ENCODE results near the gene LRRC55.
"Not testable (repeated sequence)": the region's sequence is repeated elsewhere in the genome, so short reads cannot be mapped to it uniquely, and the experiment has no call there.

LRRC55 gene

DNA sequence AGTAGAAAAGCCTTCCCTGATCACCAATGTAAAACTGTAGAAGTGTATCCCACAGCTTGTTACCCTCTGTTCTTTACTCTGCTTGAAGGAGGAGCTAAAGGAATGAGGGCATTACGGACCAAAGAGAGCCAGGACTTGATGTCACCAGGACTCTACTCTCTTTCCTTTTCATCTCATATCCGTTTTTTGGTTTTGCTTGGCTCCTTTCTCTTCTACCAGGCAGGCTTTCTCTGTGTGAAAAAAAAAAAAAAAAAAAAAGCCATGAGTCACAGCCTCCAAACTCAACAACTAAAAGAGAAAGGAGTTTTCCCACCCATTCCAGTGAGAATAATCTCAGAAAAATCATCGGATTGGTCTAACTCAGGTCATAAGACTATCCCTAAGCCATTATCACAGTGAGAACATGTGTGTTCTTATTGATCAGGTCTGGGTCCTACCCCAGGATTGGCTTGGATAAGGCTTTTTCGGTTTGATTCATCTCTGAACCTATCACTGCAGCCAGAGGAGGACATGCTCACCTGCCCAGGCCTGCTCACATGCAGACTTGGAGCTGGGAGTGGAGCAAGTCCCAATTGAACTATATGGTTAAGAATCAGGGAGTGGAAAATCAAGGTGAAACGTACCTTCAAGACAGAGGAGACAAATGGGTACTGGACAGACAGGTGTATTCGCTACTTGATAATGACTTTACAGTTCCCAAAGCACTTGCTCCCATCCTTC is 19.4 kb upstream of the LRRC55 start:
- no peak for DNase-seq

DNA sequence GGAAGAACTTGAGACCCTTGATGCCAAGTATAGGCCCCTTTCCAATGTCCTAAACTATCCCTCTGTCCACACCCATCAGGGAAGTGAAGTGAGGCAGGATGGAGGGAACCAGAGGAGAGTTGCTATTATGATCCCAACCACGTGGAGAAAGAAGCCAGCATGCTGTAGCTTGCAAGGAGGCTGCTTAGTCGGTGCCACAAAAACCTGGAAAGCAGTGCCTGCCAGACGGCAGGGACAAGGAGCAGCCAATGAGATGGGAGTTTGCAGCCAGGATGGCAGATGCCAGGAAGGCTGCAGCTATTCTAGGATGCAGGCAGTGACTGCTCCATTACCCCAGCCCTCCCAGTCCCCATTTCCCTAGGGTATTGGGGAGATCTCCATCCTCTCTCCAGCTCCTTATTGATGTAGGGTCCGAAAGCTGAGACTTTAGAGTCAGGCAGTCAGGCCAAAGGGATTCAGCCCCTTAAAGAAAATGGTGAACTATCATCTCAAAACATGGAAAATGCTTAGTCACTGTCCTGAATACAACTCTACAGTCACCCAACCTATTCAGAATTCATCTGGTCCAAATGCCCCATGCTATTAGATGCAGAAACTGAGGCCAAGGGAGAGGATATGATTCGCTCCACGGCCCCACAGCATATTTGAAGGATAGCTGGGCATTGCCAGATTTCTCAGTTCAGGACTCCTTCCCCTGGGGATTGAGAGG is 18.4 kb upstream of the LRRC55 start:
- no peak for DNase-seq

DNA sequence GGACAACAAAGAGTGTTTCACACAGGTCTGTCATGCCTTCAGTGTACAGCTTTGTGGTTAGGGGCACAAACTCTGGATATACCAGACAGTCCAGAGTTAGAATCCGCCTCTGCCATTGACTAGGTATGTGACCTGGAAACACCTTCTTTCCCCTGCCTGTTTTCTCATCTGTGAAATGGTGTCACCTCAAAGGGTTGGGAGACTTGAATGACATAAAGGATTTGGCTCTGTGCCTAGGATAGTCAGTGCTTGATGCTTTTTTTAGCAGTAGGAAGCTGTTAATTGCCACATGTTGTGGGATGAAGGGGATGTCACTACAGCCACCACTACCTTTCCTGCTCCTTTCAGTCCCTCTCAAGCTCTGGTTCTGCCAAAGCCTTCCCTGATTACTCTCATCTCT is 17.4 kb upstream of the LRRC55 start:
- DNase-seq: no peak

DNA sequence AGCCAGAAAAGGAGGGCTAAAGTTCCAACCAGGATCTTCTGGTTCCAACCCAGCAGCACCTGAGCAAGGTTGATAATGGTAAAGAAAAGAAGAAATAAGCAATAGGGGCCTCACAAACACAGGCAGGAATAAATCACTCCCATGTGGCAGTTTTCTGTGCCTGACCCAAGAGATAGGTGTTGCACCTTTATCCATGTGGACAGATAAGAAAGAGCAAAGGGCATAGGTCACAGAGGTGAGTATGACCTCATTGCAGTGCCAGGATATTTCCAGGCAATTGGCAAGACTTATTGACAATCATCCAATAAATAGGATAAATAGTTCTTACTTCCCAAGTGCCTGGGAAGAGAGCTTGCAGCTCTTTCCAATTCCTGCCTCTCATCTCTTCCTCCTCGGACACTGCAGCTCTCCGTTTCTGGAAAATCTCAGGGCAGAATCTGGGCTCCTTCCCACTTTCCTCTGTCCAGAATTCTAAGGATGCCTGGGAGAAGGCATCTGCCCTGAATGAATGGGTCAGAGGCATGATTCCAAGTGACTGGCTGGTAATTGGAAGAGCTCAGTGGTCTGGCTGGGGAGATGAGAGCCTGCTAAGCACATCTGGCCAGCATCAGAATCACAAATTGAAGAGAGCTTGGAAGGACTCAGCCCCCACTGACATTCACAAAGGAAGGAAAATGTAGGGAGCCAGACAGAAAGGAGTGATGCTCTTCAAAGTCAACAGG is 14.5 kb upstream of the LRRC55 start:
- DNase-seq: no peak

DNA sequence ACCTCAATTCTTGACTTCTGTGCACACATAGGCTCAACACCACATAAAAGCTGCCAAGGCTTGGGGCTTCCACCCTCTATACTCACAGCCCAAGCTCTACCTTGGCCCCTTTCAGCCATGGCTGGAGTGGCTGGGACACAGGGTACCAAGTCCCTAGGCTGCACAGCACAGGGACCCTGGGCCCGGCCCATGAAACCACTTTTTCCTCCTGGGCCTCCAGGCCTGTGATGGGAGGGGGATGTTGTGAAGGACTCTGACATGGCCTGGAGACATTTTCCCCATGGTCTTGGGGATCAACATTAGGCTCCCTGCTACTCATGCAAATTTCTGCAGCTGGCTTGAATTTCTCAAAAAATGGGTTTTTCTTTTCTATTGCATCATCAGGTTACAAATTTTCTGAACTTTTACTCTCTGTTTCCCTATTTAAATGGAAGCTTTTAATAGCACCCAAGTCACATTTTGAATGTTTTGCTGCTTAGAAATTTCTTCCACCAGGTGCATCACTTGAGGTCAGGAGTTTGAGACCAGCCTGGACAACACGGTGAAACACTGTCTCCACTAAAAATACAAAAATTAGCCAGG is 11.9 kb upstream of the LRRC55 start:
- DNase-seq: not testable (repeated sequence)

DNA sequence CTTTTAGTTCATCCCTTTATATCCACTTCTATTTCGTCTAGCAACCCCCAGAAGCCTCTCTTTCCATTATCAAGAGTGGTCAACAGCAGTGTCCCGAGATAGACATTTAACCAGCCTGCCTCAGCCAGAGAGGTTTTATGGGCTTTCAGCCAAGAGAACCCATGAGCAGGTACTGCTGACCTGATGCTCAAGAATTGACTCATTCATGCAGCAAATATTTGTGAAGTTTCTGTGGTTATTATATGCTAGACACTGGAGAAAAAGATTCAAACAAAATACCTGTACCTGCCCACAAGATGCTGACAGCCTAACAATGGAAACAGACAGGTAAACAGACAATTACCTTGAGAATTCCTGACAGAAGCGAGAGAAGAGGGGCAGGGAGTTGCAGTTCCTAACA is 9.7 kb upstream of the LRRC55 start:
- no peak for DNase-seq

DNA sequence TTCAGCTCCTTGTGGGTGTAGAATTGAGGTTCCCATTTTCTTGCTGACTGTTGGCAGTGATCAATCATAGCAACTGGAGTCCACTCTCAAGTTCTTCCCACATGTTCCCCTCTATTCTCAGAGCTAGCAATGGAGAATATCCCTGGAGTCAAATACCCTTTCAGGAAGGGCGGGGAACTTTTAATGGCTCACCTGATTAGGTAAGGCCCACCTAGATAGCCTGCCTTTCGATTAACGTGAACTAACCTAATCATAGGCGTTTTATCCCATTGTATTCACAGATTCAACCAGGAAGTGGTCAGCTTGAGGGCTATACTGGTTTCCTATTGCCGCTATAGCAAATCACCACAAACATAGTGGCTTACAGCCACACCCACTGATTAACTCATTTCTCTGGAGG is 7.1 kb upstream of the LRRC55 start:
- no peak for DNase-seq

DNA sequence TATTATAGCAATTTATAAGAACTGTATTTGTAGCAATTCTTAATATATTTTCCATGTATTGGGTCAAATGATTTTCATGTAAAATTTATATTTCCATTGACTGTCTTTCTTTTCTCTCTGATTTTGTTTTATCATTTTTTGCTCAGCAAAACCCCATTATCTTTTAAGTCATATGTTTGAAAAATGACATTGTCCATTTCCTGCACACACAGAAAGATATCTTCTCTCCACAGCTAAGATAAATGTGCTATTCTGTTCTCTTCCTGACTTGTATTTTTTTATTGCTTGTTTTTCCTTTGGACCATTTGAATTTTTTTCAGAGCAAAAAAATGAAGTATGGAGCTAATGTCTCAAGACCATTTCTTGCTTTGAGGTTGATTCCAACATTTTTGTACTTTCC is 6.3 kb upstream of the LRRC55 start:
- no peak for DNase-seq

DNA sequence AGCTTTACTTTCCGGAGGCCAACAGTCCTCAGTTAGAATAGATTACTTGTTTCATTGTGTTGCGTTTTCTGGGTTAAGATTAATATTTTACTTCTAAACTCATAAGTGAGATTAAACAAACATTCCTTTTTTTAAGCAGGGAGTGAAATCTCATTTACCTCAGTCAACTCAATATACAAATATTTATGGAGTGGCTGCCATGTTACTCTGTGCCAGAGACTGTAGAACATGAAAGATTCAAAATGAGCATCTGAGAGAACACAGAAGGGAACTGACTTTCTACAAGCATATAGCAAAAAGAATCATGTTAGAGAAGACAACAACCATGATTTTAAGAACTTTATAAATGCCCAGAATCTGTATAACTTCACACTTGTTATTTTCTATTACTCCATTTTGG is 3.4 kb upstream of the LRRC55 start:
- no peak for DNase-seq

DNA sequence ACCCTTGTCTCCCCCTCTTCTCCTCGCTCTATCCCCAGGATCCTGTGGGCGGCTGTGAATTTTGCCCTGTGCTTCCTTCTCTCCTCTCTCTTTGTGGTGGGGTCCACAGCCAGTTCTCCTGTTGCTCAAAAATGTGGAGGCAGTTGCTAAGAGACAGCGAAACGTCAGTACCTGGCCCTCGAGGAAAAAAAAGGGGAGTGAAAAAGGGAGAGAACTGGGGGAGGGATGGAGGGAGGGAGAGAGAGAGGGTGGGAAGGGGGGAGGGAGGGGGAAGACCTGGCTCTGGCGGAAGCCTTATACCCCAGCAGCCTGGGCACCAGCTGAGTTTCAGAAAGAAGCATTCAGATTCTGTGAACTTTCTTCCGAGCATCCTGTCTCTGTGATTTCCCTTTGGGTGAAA is 2.1 kb upstream of the LRRC55 start:
- DNase-seq: no peak

DNA sequence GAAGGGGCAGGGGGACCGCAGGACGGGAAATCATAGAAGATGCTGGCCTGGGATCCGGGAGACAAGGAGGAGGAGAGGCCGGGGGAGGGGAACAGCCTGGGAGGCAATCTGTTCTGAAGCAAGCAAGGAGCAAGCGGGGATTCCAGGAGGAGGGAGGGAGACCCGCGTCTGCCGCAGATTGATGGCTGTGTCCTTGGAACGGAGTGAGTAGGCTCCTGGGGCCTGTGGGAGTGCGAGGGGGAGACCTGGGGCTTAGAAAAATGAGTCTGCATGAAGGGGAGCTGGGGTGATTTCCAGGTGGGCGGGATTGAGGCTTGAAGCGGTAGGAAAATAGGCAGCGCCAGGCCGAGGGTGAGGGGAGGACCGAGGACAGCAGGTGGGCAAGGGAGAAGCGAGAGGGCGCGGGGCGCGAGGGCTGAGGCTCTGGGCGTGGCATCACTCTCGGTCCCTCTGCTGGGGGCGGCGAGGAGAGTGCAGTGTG is 1.6 kb upstream of the LRRC55 start:
- no peak for DNase-seq

DNA sequence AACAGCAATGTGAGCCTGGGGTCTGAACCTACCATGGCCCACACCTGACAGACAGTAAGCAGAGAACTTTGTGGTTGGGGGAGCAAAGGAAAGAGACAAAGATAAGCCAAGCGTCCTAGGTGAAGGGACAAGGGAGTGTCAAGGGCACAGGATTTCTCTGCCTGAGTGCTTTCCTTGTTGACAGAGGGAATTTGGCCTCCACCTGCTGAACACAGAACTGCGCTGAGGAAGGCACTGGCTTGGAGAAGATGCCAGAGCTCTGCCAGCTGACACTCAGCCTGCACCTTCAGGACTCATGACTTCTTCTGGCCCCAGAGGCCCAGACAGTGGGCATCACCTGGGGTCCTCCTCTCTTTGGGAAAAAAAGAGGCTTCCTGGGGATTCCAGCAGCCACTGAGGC is 789 bp upstream of the LRRC55 start:
- no peak for DNase-seq

DNA sequence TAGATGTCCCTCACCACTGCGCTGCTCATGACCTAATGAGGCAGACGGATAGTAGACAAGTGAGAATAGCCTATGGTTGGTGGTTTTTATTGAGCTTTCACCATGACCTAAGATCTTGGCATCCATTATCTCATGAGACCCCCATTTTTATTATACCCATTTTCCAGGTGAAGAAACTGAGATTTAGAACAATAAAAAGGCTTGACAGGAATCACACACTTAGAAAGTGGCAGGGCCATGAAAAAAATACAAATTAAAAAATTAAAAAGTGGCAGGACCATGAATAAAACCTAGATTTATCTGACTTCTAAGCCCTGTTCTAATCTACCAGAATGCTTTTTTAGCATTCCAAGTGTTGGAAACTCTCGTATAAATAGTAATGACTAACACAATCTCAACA is 1.1 kb downstream of the LRRC55 start:
- DNase-seq: no peak

DNA sequence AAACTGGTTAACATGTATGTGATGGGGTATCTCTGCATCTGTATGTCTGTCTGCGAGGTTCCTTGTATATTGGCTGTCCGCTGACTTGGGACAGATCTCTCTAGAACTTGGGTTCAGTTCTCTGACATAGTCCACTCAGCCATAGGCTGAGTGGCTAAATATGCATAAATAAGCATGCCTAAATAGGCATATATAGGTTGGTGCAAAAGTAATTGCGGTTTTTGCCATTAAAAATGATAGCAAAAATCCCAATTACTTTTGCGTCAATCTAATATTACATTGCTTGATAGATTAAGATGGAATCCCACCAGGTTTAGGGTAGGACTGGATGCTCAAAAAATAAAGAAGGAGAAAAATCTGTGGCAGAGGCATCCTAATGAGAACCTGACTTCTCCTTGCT is 8.8 kb downstream of the LRRC55 start:
- DNase-seq: no peak

DNA sequence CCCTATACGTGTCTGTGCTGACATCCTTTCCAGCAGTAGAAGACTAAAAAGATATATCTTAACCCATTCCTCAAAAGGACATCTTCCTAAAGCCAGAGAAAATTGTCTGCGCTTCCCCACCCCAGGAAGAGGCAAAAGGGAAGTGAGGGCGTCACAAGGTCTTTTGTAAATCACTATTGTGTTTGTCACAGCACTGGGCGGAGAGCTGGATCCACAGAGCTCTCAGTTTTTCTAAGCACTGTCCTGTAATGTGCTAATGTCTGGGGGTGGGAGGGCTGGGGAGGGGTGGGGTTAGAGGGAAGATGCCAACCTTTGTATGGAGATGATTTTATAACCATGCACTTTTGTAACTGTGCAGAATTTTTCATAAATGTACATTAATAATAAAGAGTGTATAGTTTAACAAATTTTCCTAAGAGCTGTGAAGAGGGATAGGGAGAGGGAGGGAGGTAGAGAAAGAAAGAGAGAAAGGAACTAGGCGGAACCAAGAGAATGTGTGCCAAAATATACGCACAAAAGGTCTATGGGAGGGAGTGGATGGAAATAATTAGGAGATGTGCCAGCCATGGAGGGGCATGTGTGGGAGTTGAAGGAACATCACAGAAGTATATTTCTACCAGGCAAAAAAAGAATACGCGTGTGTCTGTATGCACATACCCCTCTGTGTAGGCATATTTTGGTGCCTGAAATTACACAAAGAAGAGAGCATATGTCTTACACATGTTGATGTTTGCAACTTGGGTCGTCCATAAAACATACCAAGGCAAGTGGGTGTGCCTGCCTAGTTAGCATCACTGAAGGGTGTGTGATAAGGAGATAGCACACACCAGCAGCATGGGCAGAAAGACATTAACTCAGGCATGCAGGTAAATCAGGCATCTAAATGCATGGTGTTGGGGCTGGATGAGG is 9.8 kb downstream of the LRRC55 start:
- no peak for DNase-seq

DNA sequence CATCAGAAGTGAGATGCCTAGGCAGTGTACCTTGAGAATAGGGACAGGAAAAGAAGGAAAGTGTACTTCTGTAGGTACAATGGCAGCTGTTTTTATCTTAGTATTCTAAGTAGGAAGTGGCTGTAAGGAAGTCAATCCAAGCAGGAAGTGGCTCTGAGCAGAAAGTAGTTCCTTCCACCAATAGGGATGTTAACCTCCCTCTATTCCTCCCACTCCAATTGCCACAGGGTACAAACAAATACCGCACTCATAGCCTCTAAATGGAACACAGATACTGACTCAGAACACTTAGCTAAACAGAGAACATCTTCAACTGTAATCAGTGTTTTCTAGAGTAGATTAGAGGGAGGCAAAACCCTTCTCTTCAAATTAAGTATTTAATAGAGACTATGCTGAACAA is 10.6 kb downstream of the LRRC55 start:
- no peak for DNase-seq

DNA sequence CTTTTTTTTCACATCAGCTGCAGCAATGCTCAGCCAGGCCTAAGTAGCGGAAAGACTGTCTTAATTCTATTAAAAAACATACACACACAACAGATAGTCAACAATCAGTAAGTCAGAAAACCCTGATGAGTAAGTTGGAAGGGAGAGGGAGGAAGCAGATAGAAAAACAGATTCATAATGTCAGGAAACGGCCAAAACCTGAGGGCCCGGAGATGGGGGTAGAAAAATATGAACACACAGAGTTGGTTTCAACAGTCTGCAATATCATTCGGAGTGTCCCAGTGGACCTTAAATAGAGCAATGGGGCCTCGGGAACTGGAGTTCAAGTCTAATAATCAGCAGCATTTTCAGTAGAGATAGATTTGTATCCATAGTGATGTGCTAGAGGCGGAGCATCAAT is 14.8 kb downstream of the LRRC55 start:
- no peak for DNase-seq

DNA sequence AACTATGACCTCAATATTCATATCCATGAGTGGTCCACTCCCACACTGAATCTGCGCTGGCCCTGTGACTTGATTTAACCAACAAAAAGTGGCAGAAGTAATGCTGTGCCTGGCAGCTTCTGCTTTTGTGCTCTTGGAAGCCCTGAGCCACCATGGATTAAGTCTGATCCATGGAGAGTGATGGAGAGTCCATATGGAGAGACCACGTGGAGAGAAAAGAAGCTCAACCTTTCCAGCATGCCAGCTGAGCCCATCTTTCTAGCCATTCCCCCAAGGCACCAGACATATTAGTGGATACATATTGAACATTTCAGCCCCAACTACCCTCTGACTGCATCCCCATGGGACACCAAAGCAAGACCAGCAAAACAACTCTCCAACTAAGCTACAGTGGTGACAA is 16.0 kb downstream of the LRRC55 start:
- DNase-seq: no peak

DNA sequence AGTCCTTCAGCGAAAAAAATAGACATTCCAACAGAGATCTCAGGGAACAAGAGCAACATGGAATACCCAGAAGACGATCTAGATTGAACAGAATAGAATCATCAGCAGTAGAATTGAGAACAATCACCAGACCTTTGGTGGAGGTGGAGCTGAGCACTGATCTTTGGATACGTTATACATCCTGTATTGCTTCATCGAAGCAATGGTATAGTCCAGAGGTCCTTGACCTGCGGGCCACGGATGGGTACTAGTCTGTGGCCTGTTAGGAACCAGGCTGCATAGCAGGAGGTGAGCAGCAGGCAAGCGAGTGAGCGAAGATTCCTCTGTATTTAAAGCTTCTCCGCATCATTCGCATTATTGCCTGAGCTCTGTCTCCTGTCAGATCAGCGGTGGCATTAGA is 17.6 kb downstream of the LRRC55 start:
- DNase-seq: no peak

DNA sequence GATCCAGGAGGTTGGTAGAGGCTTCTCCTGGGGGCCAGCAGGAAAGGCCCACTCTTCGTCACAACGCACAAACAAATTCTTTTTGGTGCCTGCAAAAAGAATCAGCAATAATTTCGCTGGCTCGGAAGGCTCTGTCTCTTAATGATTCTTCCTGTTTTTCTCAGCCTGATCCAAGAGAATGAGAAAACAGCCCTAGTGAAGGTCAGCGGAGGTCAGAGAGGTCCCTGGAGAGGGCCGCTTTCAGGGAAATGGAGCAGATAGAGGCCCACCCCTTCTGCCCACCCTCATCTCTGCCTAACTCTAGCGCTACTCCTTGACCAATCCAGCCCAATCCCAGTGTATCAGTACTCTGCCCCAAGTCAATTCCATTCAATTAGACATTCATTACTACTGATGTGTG is 19.2 kb downstream of the LRRC55 start:
- no peak for DNase-seq

DNA sequence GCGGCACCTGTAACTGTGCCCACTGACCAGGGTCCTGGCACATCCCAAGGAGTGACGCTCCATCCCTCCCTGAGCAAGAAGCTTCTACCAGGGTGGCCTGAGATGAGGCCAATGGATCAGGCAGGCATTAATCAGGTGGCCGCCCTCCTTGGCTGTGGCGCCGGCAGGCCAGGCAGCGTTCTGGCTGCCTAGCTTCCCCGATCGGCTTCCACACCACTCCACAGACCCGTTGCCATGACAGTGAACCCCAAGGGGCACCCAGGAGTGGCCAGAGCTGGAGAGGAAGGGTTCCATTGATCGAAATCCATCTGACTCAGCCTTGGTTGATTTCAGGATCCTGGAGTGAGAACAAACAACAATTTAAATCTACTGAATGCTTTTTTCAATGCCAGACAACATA is 20.5 kb downstream of the LRRC55 start:
- DNase-seq: no peak

DNA sequence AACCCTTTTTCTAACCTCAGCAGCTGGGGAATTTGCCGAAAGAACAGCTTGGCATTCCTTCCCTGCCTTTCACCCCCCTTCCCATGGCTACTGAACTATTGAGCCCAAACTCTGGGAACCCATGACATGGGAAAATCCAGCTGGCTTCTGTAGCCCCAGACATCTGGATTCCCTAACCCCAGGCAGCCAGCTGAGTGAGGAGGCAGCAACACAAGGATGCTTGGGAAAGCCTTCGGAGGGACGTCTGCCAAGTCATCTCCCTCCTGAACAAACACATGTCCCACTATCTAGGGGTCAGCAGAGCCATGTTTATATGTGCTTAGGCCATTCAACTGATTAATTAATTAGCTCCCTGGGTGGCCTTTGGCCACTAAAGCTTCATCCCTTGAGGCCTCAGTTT is 21.6 kb downstream of the LRRC55 start:
- no peak for DNase-seq
